Hippocampal formation (tissue), 2 donors: ENCODE data around the gene LAT.
A peak's percentile ranks its signal among the peaks of the same experiment; 100 is the strongest.
"Not testable (repeated sequence)": the region's sequence is repeated elsewhere in the genome, so short reads cannot be mapped to it uniquely, and the experiment has no call there.

Experiments used
- DNase-seq, 2 donors: peaks; one replicate each; lab custom pipeline; 2025; lab: John Stamatoyannopoulos, UW

Gene LAT

DNA sequence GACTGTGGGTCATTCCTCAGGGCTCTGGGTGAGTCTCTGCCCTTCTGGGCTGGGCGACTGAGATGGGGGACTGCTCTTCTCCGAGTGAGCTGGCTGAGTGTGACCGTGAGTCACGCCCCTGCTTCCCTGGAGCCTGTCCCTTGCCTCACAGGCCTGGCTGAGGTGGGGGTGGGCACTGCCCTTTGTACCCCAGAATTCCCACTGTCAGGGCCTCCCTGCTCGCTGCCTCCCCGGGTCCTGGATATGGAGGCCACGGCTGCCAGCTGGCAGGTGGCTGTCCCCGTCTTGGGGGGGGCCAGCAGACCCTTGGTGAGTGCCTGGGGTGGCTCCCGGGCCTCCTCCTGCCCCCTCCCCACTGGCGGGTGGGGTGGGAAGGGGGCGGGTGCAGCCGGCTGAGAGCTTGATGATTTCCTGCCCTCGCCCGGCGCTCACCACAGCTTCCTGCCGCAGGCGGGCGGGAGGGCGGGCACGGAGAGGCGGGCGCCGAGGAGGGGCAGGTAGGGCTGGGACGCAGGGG, at the start of gene LAT:
LAT (plus strand) TSS at position 434 of the 517 bp plus-strand sequence. CDS start 366 bp downstream, outside the sequence.
- DNase-seq = no peak

GRCh38 chr16:28935346-28935745, 49.5 kb upstream of the LAT start:
- no peak for DNase-seq

- DNase-seq = peak in 1 of 2 donors; percentile 36
Measured at GRCh38 chr16:28935924-28936783, 48.7 kb upstream of the LAT start.

- DNase-seq = no peak
Measured at GRCh38 chr16:28936784-28937155, 48.1 kb upstream of the LAT start.

GRCh38 chr16:28937222-28937876, 47.5 kb upstream of the LAT start:
- no peak for DNase-seq

GRCh38 chr16:28938721-28939120, 46.1 kb upstream of the LAT start:
- DNase-seq = no peak

DNA sequence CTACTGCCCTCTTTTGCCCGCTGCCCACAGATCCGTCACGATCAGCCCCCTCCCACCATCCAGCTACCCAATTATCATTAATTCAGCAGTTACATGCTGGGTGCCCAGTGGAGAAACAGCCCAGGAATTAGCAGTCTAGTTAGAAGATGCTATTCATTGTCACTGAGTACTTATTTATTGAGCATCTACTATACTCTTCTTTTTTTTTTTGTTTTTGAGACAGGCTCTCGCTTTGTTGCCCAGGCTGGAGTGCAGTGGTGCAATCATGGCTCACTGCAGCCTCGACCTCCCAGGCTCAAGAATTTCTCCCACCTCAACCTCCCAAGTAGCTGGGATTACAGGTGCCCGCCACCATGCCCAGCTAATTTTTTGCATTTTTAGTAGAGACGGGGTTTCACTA, 45.0 kb upstream of the LAT start:
- not testable (repeated sequence) for DNase-seq

DNA sequence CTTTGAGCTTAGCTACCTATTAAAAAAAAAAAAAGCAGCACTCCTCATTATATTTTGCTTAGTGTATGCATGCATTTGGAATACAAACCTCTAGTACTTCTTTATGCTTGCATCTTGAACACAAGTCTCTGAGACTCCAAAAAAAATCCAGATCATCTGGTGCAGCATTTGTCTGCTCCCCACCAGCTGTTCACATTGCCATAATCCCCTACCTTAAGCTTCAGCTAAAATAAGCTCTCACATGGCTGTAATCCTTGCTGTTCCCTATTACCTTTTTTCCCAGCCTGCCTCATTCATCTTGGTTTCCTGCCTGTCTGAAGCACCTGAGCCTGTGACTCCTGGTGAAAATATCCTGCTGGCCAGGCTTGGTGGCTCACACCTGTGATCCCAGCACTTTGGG, 41.6 kb upstream of the LAT start:
- DNase-seq = no peak

DNA sequence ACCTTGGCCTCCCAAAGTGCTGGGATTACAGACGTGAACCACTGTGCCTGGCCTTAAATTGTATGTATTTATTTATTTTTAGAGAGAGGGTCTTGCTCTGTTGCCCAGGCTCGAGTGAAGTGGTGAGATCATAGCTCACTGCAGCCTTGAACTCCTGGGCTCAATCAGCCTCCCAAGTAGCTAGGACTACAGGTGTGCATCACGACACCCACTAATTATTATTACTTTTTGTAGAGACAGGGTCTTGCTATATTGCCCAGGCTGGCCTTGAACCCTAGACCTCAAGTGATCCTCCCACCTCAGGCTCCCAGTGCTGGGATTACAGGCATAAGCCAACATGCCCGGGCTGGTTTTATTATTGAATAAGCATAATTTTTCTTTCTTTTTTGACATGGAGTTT, 38.2 kb upstream of the LAT start:
- DNase-seq = no peak

DNA sequence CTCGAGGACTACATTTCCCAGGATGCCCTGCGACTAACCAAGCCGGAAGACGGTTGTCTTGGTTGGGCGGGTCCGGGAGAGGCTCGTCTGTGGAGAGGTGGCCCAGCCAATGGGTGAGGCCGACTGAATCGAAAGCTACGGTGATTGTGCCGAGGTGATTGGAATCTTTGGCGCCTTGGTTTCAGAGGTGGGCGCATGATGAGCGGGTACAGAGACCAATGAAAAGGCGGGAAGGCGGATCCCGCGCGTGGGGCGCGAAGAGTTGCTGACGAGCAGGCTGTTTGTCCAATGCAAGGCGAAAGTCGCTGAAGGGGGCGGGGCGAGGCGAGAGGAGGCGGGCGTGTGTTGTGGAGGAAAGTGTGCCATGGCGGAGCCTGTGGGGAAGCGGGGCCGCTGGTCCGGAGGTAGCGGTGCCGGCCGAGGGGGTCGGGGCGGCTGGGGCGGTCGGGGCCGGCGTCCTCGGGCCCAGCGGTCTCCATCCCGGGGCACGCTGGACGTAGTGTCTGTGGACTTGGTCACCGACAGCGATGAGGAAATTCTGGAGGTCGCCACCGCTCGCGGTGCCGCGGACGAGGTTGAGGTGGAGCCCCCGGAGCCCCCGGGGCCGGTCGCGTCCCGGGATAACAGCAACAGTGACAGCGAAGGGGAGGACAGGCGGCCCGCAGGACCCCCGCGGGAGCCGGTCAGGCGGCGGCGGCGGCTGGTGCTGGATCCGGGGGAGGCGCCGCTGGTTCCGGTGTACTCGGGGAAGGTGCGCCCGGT, 34.0 kb upstream of the LAT start, which contains the start of gene NFATC2IP:
NFATC2IP (plus strand) TSS at position 290 of the 762 bp plus-strand sequence; CDS start at position 365, 75 bp downstream.
- DNase-seq = peak; percentile 100

- DNase-seq = no peak
Measured at GRCh38 chr16:28951410-28951943, 33.4 kb upstream of the LAT start.

DNA sequence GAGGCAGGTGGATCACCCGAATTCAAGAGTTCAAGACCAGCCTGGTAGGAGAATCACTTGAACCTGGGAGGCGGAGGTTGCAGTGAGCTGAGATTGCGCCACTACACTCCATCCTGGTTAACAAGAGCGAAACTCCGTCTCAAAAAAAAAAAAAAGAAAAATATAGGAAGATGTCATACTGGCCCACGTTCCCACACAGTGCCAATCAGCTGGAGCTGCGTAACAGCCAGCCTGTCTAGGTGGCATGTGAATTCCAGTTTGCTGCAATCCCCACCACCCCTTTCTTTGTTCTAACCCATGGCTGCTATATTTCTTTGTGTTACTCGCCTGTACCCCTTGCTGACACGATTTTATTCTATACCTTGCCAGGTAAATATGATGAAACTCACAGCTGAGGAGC, 26.6 kb upstream of the LAT start:
- no peak for DNase-seq

DNA sequence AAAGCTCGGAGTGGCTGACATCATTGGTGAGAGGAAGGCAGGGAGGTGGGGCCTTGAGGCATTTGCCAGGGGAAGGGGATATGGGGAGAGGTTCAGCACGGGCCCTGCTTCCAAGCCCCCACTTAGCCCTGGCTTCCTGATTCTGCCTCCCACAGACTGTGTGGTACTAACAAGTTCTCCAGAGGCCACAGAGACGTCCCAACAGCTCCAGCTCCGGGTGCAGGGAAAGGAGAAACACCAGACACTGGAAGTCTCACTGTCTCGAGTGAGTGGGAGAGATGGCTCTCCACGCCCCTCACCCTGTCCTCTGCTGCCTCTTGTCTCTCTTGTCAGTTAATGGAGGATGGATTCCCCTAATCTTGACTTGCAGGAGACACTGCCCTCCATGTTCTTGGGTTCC, 26.0 kb upstream of the LAT start:
- DNase-seq = no peak

GRCh38 chr16:28964072-28964471, 20.8 kb upstream of the LAT start:
- no peak for DNase-seq

- no peak for DNase-seq
Measured at GRCh38 chr16:28964496-28964895, 20.4 kb upstream of the LAT start.

- DNase-seq = no peak
Measured at GRCh38 chr16:28967156-28967555, 17.7 kb upstream of the LAT start.

GRCh38 chr16:28969696-28970095, 15.2 kb upstream of the LAT start:
- DNase-seq = not testable (repeated sequence)

- DNase-seq = peak; percentile 49 to 55
Measured at GRCh38 chr16:28974007-28974436, 10.8 kb upstream of the LAT start.

DNA sequence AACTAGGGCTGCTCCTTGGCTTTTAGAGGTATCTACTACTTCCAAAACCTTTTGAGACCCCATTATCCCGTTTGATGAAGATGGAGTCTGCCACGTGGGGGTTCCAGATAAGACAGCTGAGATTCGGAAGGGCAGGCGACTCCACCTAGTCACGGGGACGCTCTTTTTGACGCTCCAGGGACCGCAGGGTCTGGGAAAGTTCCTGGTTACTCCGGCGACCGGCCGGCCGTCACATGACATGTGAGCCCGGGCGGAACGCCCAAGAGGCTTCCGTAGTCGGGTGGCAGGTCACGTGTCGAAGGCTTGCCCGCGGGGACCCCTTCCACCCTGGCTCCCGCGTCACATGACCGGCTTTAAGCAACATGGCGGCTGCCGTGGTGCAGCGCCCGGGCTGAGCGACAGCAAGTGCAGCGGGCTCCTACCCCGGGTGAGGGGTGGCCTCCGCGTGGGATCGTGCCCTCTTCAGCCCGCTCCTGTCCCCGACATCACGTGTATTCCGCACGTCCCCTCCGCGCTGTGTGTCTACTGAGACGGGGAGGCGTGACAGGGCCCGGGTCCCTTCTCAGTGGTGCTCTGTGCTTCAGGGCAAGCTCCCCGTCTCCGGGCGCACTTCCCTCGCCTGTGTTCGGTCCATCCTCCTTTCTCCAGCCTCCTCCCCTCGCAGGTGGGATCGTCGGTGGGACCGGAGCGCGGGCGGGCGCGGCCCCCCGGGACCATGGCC, 10.3 kb upstream of the LAT start, which contains the start of gene SPNS1:
SPNS1 (plus strand) TSS at position 342 of the 721 bp plus-strand sequence; CDS start at position 716, 374 bp downstream.
- peak; percentile 92 to 96 for DNase-seq

- DNase-seq = no peak
Measured at GRCh38 chr16:28975158-28975599, 9.7 kb upstream of the LAT start.
